Measurements from ENCODE around the gene NDST3.
A peak's percentile ranks its signal among the peaks of the same experiment; 100 is the strongest.

The NDST3 gene

DNA sequence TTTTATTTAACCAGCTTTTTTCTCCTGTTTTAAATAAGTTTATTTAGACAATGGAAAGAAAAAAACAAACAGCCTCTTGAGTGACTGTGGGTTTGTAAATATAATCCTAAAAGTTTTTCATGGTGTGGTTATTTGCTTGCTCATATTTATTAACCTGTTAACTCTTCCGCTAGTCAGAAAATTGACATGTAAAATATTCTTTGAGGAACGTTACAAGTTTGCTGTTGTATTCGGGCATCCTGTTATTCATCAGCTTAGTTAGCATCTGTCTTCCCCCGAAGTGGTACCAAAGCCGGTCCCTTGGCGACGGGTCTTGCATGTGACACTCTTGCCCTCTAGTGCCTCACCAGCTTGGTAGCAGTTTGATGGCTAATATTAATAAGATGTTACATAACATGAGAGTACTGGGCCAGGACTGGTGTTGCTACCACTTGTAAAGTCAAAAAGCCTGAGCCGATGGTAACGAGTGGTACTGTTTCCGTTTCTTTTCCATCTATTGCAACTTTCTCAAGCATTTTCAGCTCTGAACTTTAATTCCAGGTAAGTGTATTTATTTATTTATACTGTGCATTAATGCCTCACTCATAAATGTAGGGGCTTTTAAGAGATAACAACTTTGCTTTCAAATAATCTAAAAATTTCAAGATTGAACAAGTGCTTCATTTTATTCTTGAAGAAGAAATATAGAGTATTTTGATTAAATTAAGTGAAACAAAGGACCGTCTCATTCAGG, at the start of gene NDST3:
NDST3 (plus strand) TSS at position 434 of the 733 bp plus-strand sequence. CDS start 19,425 bp downstream, outside the sequence.
- peak; percentile 79 to 91 for DNase-seq

DNA sequence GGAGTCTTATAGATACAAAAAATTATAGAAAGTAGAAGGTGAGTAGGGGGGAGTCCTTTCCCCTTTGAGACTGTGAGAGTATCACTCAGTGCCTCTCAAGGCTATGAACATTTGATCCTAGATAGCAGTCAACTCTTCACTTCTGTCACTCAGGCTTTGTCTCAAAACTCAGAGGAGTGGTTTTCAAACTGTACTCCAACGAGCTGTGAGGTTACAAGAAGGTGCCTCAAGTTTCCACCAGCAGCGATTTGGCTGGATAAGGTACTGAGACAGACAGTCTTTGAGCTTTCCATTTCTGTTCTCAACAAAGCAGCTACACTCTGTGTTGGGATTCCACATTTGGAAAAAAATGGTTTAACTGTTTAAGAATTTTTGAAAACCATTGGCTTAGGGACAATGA, 48.0 kb upstream of the NDST3 start:
- no peak for DNase-seq

- DNase-seq = peak; percentile 70 to 75
Measured at GRCh38 chr4:117987464-117987863, 46.8 kb upstream of the NDST3 start.

- DNase-seq = no peak
Measured at GRCh38 chr4:117996891-117997290, 37.4 kb upstream of the NDST3 start.

DNA sequence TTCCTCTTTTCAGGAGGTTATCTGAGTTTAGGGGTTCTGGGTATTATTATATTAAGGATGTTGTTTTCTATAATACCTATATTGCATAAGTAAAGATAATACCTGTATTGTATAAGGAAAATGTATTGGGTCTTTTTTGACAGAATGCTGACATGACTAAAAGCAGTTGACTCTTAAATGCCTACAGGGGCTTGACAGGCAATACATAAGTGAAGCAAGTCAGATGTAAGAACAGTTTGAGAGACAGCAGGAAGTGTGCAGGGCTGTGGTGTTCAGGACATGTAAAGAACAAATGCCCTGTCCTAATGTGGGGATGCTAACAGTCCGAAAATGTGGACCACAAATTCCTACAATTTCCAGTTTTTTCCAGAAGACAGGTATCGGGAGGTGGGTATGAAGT, 30.2 kb upstream of the NDST3 start:
- DNase-seq = no peak

DNA sequence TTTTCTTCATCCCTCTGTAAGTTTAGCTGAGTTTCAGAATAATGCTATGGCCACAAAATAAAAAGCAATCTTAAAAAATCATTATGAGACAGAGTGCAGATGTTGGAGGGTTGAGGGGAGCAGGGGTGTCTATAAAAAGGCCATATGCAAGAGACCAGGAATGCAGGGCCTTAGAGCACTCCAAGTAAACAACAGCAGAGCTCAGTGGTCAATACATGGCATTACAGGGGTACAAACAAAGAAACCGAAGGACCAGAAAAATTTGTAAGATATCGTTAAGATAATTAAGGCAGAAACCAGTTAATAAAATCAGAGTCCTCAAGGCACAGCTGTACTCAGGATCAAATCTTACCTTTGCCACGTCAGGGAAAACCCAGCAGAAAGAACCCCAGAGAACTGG, 28.4 kb upstream of the NDST3 start:
- DNase-seq = no peak

- DNase-seq = no peak
Measured at GRCh38 chr4:118012142-118012541, 22.1 kb upstream of the NDST3 start.

DNA sequence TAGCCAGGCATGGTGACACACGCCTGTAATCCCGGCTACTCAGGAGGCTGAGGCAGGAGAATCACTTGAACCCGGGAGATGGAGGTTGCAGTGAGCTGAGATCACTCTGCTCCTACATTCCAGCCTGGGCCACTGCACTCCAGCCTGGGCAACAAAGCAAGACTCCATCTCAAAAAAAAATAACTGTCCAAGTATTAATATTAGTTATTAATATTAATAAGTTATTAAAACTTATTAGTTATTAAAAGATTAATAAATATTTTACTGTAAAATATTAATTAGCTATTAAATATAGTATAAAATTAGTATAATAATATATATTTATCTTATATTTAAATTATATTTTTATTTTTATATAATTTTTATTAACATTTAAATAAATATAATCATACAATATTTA, 19.5 kb upstream of the NDST3 start:
- DNase-seq = no peak

DNA sequence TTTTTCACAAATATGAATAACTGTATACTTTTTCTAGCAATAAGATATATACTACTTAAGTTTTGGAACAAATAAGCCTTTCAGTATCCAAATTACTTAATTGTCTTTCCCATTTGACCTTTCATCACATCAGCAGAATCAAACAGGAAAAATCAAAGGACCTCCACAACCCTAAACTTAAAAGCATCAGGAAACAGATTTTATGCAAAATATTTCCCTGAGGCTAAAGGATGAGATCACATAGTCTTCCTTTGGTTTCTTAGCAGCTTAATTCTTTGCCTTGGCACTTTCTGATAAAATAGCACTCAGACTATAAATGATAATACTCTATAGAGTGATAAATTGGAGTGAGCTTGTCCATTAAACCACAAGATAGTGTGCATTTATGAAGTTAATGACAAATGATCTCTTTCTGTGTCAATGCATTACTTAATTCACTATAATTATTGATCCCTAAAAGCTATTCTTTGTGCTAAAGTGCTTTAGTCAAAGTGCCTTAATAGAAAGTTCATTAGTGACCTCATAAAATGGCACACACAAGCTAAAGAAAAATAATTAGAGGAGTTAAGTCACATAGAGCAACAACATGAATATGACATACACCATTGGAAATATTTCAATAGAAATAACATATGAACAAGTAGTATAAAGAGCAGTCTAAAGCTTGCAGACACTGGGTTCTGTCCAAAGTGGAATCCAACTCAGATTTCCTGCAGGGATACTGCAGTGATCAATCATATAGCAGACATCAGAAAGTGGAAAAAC, 15.7 kb upstream of the NDST3 start:
- no peak for DNase-seq

DNA sequence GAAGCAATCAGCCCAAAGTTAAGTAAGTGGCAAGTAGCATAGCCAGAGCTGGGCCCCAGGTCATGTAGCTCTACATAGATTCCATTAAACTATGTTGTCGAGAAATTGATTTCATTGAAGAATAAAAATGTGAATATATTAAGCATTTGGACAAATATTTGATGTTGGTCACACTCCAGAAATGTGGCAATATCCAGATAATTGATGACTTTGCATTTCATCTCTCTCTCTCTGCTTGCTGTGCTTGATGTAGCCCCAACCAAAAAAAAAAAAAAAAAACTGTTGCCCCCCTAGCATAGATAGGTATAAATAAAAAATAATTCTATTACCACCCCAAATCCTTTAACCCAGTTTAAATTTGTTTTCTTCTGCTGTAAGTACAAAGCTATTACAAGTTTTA, 7.5 kb upstream of the NDST3 start:
- DNase-seq = no peak

DNA sequence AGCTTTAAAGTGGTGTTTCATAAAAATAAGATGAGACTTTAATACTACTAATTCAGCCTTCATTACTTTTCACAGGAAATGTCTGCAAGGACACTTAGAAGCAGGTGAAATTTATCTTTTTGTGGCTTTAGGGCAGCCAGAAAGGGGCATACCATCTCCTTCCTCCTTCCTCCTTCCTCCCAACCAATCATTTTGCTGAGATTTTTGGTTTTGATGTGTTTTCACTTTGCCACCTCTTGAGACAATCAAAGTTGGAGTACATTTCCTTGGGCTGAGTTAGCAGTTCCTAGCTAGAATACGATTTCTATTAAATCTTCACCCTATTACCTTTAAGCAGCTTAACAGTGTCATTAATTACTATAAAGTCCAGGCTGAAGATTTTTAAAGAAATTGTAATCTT, 5.1 kb upstream of the NDST3 start:
- DNase-seq = no peak

DNA sequence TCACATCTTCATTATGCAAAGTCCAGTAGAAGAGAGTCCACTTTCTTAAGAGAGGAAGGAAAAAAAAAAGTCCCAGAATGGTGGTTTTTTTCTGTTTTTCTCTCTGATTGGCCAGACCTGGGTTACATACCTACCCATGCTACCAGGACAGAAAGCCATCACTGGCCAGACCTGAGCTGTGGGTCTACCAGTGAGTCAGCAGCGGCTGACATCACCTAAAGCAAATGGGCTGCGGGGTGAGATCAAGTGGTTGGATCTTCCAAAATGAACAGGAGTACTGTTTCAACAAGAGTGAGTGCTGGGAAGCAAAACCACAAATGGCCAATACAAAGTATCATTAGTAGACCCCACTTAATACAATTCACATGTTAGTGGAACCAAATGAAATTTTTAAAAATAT, 1.6 kb upstream of the NDST3 start:
- peak; percentile 20 to 25 for DNase-seq

DNA sequence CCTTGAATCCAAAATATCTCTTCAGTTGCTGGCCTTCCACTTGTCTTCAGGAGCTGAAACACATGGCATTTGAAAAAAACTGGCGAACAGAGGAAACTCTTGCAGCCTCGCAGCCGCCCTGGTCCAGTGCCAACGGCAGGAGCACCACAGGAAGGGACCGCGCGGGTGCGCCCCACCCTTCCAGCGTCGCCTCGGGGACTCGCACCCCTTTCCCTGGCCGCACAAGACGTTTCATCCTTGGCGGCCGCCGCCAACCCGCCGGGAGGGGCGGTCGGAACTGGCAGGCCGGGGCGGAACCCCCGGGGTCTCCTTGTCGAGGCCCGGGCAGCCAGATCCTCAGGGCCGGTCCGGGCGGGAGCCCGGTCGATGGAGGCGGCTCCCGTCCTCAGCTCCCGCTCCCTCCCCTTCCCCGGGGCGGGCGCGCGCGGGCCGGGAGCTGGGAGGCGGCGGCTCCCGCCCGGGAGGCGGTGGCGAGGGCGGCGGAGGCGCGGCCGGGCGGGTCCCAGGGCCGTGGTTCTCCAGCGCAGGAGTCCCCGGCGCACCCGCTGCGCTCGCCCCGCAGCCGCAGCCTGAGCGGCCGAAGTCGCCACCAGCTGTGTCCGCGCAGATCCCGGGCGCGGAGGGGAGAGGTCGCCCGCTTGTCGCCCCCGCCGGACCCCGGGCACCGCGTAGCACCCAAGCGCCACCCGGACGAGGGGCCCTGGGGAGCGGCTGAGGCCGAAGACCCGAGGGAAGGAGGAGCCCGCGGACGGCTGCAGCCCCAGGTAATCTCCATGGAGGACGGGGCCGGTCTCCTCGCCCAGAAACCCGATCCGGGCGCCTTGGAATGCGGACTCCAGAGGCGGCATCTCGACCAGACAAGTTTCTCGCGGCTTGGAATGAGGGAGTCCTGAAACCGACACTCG, 886 bp upstream of the NDST3 start:
- peak; percentile 58 to 67 for DNase-seq

- DNase-seq = peak in 1 of 2 experiments; percentile 4
Measured at GRCh38 chr4:118035309-118035708, 1.0 kb downstream of the NDST3 start.

GRCh38 chr4:118036336-118036735, 2.0 kb downstream of the NDST3 start:
- DNase-seq = no peak

DNA sequence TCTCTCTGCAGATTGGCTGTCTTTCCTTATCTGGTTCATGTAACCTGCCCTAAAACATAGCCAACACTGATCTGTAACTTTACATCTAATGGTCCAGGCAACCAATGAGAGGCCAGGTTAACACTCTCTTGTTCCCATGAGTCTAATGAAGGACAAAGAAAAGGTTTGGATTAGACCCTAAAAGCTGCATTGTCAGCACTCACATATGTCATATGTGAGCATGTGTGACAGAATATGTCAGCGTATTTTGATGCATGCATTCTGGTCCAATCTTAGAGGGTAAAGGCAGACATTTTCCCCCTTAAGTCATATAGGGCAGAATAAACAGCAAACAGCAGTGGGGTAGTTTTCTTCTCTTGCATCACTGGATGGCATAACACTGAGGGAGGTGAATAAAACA, 3.7 kb downstream of the NDST3 start:
- DNase-seq = no peak

- no peak for DNase-seq
Measured at GRCh38 chr4:118046323-118046722, 12.0 kb downstream of the NDST3 start.

GRCh38 chr4:118047043-118047442, 12.8 kb downstream of the NDST3 start:
- no peak for DNase-seq

- no peak for DNase-seq
Measured at GRCh38 chr4:118058955-118059354, 24.7 kb downstream of the NDST3 start.

DNA sequence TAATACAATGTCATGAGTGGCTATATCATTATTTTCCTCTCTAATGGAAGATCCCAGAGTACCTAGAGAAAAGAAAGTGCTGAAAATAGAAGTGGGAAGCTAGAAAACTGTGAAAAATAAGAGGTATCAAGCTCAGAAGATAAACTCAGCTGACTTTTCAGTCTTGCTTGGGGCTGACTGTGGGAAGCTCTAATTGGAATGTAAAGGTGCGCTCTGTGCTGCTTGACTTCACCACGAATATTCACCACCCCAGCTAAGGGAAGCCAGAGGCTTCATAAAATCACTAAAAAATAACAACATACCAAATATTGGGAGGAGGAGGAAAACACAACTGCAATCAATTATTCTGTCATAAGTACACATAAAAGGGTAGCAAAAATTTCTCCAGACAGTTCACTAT, 25.1 kb downstream of the NDST3 start:
- no peak for DNase-seq

DNA sequence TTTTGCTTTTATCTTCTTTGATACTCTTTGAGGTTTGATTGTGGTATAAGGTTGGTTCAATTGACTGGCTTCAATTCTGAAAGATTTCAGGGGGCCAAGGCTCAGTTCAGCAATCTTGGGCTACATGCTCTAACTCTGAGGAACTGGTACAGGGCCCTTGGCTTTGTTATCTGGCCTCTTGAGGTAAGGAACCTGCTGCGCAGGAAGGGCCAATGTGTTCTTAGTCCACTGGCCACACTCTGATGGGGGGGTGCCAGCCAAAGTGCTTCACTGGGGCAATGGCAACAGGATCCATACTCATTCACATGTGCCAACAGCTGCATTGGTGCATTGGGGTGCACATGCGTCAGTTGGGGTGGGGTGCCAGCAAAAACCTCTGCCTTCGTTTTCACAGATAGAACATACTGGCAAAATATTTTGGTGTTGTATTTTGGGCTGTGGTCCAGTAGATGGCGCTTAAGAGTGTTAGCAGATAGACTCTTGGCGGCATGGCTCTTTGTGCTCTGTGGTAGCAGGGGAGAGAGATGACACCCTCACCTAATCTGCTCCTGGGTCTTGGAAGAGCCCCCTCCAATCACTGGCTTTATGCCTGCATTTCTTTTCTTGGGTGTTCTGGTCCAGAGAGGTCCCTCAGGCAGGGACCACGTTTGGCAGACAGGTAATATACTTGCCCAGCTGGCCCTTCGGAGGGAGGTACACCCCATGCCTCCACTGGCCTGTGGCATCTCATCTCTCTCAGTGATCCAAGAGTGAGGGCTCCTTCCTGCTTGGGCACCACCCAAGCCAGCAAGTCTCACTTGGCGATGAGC, 42.9 kb downstream of the NDST3 start:
- peak in 1 of 2 experiments; percentile 12 for DNase-seq

DNA sequence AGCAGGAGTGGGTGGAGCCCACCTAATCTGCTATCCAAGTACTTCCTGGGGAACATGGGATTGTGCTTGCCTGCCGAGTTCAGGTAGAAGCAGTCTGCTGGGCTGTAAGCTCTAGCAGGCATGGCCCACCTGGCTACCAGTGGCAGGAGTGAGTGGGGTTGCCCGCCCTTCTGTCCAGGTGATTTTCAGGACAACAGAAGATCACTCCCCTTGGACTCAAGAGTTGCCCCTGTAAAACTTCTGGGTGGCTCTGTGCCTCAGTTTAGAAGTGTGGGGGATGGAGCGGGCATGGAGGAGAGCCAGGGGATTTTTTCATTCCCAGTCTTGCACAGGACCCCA, 43.5 kb downstream of the NDST3 start:
- no peak for DNase-seq

GRCh38 chr4:118081434-118081833, 47.1 kb downstream of the NDST3 start:
- DNase-seq = no peak

Data from AML-193 (cell line).